ENCODE results near the gene CAMK4. TPM values are rescaled to one million over a fixed set of nuclear protein-coding genes. Genes with fewer than 3 reads are reported as not detected.

Gene CAMK4
- total RNA-seq, 1 donor from 2014 or later: 3.8 TPM

DNA sequence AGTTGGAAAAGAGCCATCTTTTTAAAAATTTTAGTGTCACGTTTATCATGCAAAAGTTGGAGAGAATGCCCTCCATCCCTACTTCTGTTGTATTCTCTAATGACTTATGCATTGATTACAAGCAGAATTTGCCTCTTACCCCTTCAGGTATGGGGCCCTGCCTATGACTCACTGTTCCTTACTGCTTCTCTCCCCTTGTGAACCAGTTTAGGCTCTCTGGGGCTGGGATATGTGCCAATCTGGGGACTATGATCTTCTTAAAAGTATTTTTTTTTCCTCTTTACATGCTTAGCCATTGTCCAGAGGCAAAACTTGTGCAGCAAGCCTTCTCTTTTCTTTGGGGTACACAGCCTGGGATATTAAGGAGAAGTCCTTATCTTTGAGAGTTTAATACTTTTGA is 37.4 kb downstream of the CAMK4 start:
- Mint-ChIP-seq H3K9me3 (ENCODE audit: unreplicated experiment) (peaks cover 5% of the 10 kb centered on the region), H3K27ac (ENCODE audit: unreplicated experiment) (no peak overlapping the region), H3K4me1 (ENCODE audit: low read depth, unreplicated experiment) (no peaks in the 10 kb centered on the region), H3K27me3 (ENCODE audit: low read depth, unreplicated experiment) (no peaks in the 10 kb centered on the region), H3K4me3 (ENCODE audit: unreplicated experiment) (no peak overlapping the region), H3K36me3 (ENCODE audit: low read depth, unreplicated experiment) (no peaks in the 10 kb centered on the region)
- FAIRE-seq: no peak
- Histone ChIP-seq H3K27ac (ENCODE audit: low read depth, low read length) (no peak overlapping the region), H3K9me3 (ENCODE audit: insufficient read depth, low read depth, low read length) (no peaks in the 10 kb centered on the region), H3K27me3 (ENCODE audit: insufficient read depth, low read length) (no peaks in the 10 kb centered on the region), H3K4me3 (ENCODE audit: insufficient read depth, low read depth, low read length) (no peak overlapping the region), H3K4me2 (ENCODE audit: low read length) (no peak overlapping the region), H2AFZ (ENCODE audit: low read depth, low read length) (no peak overlapping the region), H3K79me2 (ENCODE audit: insufficient read depth, low read length) (no peaks in the 10 kb centered on the region), H3K9ac (ENCODE audit: low read length) (no peak overlapping the region), H3K36me3 (ENCODE audit: insufficient read depth, low read length) (no peaks in the 10 kb centered on the region), H3K4me1 (ENCODE audit: insufficient read depth, low read length) (no peaks in the 10 kb centered on the region), H4K20me1 (ENCODE audit: insufficient read depth, low read length) (no peaks in the 10 kb centered on the region)
- TF ChIP-seq, protein P1, sequence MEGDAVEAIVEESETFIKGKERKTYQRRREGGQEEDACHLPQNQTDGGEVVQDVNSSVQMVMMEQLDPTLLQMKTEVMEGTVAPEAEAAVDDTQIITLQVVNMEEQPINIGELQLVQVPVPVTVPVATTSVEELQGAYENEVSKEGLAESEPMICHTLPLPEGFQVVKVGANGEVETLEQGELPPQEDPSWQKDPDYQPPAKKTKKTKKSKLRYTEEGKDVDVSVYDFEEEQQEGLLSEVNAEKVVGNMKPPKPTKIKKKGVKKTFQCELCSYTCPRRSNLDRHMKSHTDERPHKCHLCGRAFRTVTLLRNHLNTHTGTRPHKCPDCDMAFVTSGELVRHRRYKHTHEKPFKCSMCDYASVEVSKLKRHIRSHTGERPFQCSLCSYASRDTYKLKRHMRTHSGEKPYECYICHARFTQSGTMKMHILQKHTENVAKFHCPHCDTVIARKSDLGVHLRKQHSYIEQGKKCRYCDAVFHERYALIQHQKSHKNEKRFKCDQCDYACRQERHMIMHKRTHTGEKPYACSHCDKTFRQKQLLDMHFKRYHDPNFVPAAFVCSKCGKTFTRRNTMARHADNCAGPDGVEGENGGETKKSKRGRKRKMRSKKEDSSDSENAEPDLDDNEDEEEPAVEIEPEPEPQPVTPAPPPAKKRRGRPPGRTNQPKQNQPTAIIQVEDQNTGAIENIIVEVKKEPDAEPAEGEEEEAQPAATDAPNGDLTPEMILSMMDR (IDR thresholded peaks at IDR 0.05; ENCODE audit: insufficient read depth, low read depth, low read length): no peak
- TF ChIP-seq EZH2 (IDR thresholded peaks at IDR 0.05; ENCODE audit: insufficient read depth, low read length): no peak
- DNase-seq (ENCODE audit: low read depth): no peak

DNA sequence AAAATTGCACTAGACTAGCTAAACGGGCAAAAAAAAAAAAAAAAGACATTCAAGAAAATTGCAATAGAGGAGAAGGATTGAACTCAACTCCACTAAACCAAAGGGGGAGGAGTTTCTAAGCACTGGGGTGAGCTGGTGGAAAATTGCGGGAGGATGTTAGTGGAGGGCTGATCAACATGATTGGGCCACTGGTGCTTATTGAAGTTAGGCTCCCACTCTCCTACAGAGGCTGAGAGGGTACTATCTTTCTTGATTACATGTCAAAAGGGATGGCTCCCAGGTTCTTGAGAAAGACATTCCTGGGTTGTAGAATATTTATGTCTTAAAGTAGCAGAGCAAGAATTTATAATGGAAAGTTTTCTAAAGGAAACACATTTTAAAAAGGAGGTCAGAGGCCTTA is 38.0 kb downstream of the CAMK4 start:
- no peaks in the 10 kb centered on the region for H4K20me1 ChIP-seq (ENCODE audit: insufficient read depth, low read length)
- Mint-ChIP-seq H3K27me3 (ENCODE audit: low read depth, unreplicated experiment) (no peaks in the 10 kb centered on the region), H3K4me3 (ENCODE audit: unreplicated experiment) (no peak overlapping the region), H3K27ac (ENCODE audit: unreplicated experiment) (no peak overlapping the region), H3K36me3 (ENCODE audit: low read depth, unreplicated experiment) (no peaks in the 10 kb centered on the region), H3K9me3 (ENCODE audit: unreplicated experiment) (peaks cover 5% of the 10 kb centered on the region), H3K4me1 (ENCODE audit: low read depth, unreplicated experiment) (no peaks in the 10 kb centered on the region)
- H3K9me3 ChIP-seq (ENCODE audit: insufficient read depth, low read depth, low read length): no peaks in the 10 kb centered on the region
- H3K27ac ChIP-seq (ENCODE audit: low read depth, low read length): no peak overlapping the region
- no peak overlapping the region for H3K9ac ChIP-seq (ENCODE audit: low read length)
- no peaks in the 10 kb centered on the region for H3K27me3 ChIP-seq (ENCODE audit: insufficient read depth, low read length)
- H3K79me2 ChIP-seq (ENCODE audit: insufficient read depth, low read length): no peaks in the 10 kb centered on the region
- DNase-seq (ENCODE audit: low read depth): no peak
- FAIRE-seq: no peak
- no peak overlapping the region for H2AFZ ChIP-seq (ENCODE audit: low read depth, low read length)
- no peak overlapping the region for H3K4me3 ChIP-seq (ENCODE audit: insufficient read depth, low read depth, low read length)
- no peaks in the 10 kb centered on the region for H3K4me1 ChIP-seq (ENCODE audit: insufficient read depth, low read length)
- no peak overlapping the region for H3K4me2 ChIP-seq (ENCODE audit: low read length)
- TF ChIP-seq, protein P1 (IDR thresholded peaks at IDR 0.05; ENCODE audit: insufficient read depth, low read depth, low read length): no peak
- no peak for TF ChIP-seq EZH2 (IDR thresholded peaks at IDR 0.05; ENCODE audit: insufficient read depth, low read length)
- H3K36me3 ChIP-seq (ENCODE audit: insufficient read depth, low read length): no peaks in the 10 kb centered on the region

DNA sequence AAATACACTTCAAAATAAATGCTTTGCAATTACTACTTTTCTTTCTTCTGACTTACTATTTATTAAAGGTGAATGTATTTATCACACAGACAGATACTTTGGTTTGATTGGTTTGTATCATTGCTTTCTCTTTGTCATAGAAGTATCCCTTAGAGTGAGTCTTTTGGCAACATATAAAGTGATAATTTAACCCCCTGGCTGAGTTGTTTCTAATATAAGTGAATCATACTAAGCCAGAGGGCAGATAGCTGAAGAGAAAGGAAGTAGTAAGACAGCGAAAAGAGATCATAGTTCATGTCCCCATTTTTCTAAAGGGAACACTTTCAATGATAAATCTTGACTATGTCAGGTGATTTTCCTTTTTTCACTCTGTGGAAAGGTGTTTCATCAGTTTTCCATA is 38.6 kb downstream of the CAMK4 start:
- peaks cover under 1% of the 10 kb centered on the region for H3K9me3 Mint-ChIP-seq (ENCODE audit: unreplicated experiment)

More for the DNA sequence above, 38.6 kb downstream of the CAMK4 start:
- H2AFZ ChIP-seq (ENCODE audit: low read depth, low read length): no peak overlapping the region
- no peaks in the 10 kb centered on the region for H3K36me3 ChIP-seq (ENCODE audit: insufficient read depth, low read length)
- H3K79me2 ChIP-seq (ENCODE audit: insufficient read depth, low read length): no peaks in the 10 kb centered on the region
- no peaks in the 10 kb centered on the region for H3K36me3 Mint-ChIP-seq (ENCODE audit: low read depth, unreplicated experiment)
- no peak overlapping the region for H3K4me3 ChIP-seq (ENCODE audit: insufficient read depth, low read depth, low read length)
- H3K4me3 Mint-ChIP-seq (ENCODE audit: unreplicated experiment): no peak overlapping the region
- H3K27ac ChIP-seq (ENCODE audit: low read depth, low read length): no peak overlapping the region
- no peak overlapping the region for H3K4me2 ChIP-seq (ENCODE audit: low read length)
- H3K27me3 ChIP-seq (ENCODE audit: insufficient read depth, low read length): no peaks in the 10 kb centered on the region
- H3K9me3 ChIP-seq (ENCODE audit: insufficient read depth, low read depth, low read length): no peaks in the 10 kb centered on the region
- H3K27me3 Mint-ChIP-seq (ENCODE audit: low read depth, unreplicated experiment): no peaks in the 10 kb centered on the region
- H3K4me1 Mint-ChIP-seq (ENCODE audit: low read depth, unreplicated experiment): no peaks in the 10 kb centered on the region
- DNase-seq (ENCODE audit: low read depth) (no peak), FAIRE-seq (no peak)
- H4K20me1 ChIP-seq (ENCODE audit: insufficient read depth, low read length): no peaks in the 10 kb centered on the region
- no peak overlapping the region for H3K9ac ChIP-seq (ENCODE audit: low read length)
- no peak overlapping the region for H3K27ac Mint-ChIP-seq (ENCODE audit: unreplicated experiment)
- H3K4me1 ChIP-seq (ENCODE audit: insufficient read depth, low read length): no peaks in the 10 kb centered on the region
- TF ChIP-seq EZH2 (IDR thresholded peaks at IDR 0.05; ENCODE audit: insufficient read depth, low read length): no peak
- TF ChIP-seq, protein P1 (IDR thresholded peaks at IDR 0.05; ENCODE audit: insufficient read depth, low read depth, low read length): no peak
